Stimulated activated effector memory CD8-positive, alpha-beta T cell treated with anti-CD3 and anti-CD28 coated beads, Interleukin-12 subunit alpha, Interleukin-12 subunit beta, amount 100 ng/mL, for 72 hours (primary cell): ENCODE measurements around the gene NIM1K.

Source experiments
- ATAC-seq: fragments of 150-1000 bp; cut with Tn5 transposase; 2 replicates; pipeline ENCODE4 v1.10.0; 2021
- DNase-seq, 2 donors: peaks; one replicate each; pipeline ENCODE4 v3.0.0; 2021 to 2022; ENCODE audit warnings: low spot score in 2 of 2
- H3K27ac Mint-ChIP-seq: one replicate; pipeline ENCODE4 v1.8.0; 2022; ENCODE audit warnings: mild to moderate bottlenecking, mixed read lengths
- H3K36me3 Mint-ChIP-seq: one replicate; pipeline ENCODE4 v1.8.0; 2022; ENCODE audit warnings: mild to moderate bottlenecking, mixed read lengths
- H3K4me1 Mint-ChIP-seq: one replicate; pipeline ENCODE4 v1.8.0; 2022; ENCODE audit warnings: mixed read lengths
- H3K4me3 Mint-ChIP-seq: one replicate; pipeline ENCODE4 v1.8.0; 2022; ENCODE audit warnings: mild to moderate bottlenecking, mixed read lengths
- H3K9me3 Mint-ChIP-seq: one replicate; pipeline ENCODE4 v1.8.0; 2022; ENCODE audit warnings: mixed read lengths

The NIM1K gene

DNA sequence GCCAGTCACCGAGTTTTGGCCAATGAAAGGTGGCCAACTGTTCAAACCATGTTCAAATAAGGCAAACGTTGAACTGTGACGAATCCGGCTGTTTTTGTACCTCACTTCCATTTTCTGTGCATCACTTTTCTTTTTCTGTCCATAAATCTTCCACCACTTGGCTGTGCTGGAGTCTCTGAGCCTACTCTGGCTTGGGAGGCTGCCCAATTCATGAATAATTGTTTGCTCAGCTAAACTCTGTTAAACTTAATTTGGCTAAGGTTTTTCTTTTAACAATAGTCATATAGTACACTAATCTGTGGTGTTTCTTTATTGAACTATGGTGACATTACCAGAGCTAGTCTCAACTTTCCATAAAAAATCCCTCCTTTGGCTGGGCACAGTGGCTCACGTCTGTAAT is 11.3 kb downstream of the NIM1K start:
- peaks cover 6% of the 10 kb centered on the region for H3K4me1 Mint-ChIP-seq
- H3K27ac Mint-ChIP-seq: no peak overlapping the region

DNA sequence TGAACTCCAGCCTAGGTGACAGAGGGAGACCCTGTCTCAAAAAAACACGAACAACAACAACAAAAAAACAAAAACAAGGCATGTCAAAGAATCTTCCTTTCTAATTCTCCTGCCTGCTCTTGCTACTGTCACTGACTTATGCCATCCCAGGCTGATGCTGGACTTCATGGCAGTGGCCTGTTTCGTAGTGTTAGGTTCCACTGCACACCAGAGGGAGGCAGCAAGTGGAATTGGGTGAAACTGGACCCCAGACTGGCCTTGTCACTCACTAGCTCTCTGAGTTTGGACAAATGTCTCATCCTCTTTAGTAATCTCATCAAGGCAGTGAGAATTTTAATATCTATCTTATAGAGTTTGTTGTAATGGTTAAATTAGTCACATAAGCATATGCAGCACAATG is 12.9 kb downstream of the NIM1K start:
- peaks cover 4% of the 10 kb centered on the region for H3K36me3 Mint-ChIP-seq
- DNase-seq (no peak), ATAC-seq (no peak)
- H3K4me3 Mint-ChIP-seq: no peak overlapping the region
- peaks cover 6% of the 10 kb centered on the region for H3K4me1 Mint-ChIP-seq
- no peak overlapping the region for H3K27ac Mint-ChIP-seq
- no peaks in the 10 kb centered on the region for H3K9me3 Mint-ChIP-seq

More for the DNA sequence above, 11.3 kb downstream of the NIM1K start:
- DNase-seq: no peak
- Mint-ChIP-seq H3K36me3 (peaks cover 4% of the 10 kb centered on the region), H3K9me3 (no peaks in the 10 kb centered on the region), H3K4me3 (no peak overlapping the region)
- no peak for ATAC-seq

DNA sequence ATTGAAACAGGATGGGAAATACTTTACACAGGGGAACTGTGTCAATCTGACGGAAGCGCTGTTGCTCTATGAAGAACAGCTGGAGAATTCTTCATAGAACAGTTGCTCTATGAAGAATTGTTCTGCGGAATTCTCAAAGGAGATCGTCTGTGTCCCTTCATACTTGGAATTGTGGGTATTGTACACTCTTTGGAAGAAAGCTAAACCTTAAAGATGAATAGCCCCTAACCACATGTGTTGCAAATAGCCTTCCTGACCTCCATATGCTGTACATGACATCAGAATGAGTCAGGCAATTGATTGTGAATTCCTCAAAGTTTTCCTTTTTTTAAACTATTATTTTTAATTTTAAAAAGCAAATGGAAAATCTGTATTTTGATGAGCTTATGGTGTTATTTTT is 15.6 kb downstream of the NIM1K start:
- ATAC-seq: no peak
- no peak for DNase-seq
- peaks cover 4% of the 10 kb centered on the region for H3K36me3 Mint-ChIP-seq
- no peaks in the 10 kb centered on the region for H3K9me3 Mint-ChIP-seq
- H3K27ac Mint-ChIP-seq: no peak overlapping the region
- no peak overlapping the region for H3K4me3 Mint-ChIP-seq
- no peaks in the 10 kb centered on the region for H3K4me1 Mint-ChIP-seq

DNA sequence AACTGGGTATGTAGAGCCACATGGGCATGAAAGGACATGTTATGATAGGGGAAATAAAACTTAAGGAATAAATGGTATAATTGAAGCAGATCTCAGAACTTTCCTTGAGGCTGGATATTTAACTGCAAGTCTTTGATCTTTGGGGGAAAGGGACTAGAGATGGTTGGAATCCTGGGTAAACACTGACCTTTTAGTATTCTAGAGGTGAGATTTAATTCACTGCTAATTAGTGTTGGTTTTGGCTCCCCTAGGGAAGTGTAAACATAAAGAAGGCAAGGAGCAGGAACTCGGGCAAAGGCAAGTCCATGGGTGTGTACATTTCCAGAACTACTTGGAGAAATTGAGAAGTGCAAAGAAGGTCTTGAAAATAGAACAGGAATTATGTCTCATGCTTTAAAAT is 16.6 kb downstream of the NIM1K start:
- no peaks in the 10 kb centered on the region for H3K4me1 Mint-ChIP-seq
- no peaks in the 10 kb centered on the region for H3K9me3 Mint-ChIP-seq
- H3K4me3 Mint-ChIP-seq: no peak overlapping the region
- DNase-seq: no peak
- no peak overlapping the region for H3K27ac Mint-ChIP-seq
- H3K36me3 Mint-ChIP-seq: no peaks in the 10 kb centered on the region
- ATAC-seq: no peak

DNA sequence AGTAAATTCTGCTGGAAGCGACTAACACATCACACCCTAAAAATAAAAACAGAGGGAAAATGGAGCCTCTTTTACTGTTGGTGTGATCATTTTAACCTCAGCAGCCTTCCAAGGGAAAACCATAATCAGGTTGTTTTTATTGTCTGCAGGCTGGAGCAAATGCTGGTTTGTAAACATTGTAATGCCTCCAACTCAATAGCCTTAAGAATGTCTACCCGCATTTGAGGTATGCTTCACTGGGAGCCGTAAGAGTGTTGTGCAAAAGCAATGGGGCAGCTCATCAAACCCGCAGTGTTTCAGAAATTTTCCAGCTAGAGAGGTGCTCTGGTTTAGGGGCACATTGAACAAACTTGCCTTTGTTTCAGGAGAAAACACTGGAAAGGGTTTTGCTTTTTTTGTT is 17.0 kb downstream of the NIM1K start:
- Mint-ChIP-seq H3K36me3 (no peaks in the 10 kb centered on the region), H3K4me3 (no peak overlapping the region), H3K27ac (no peak overlapping the region), H3K9me3 (no peaks in the 10 kb centered on the region), H3K4me1 (no peaks in the 10 kb centered on the region)
- no peak for DNase-seq
- no peak for ATAC-seq

DNA sequence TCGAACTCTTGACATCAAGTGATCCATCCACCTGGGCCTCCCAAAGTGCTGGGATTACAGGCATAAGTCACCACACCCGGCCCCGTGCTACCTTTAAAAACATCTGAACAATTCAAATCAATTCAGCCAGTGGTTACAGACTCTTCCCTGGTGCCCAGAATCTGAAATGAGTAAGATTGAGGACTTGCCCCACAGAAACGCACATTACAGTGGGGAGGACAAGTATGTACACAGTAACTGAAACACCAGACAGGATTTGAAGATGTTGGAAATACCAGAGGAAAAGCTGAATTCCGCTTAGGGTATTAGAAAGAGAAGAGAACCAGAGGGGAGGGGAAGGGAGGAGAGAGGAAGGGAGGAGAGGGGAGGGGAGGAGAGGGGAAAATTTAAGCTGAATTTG is 17.8 kb downstream of the NIM1K start:
- H3K4me1 Mint-ChIP-seq: no peaks in the 10 kb centered on the region
- DNase-seq: no peak
- H3K9me3 Mint-ChIP-seq: no peaks in the 10 kb centered on the region
- no peak overlapping the region for H3K4me3 Mint-ChIP-seq
- H3K27ac Mint-ChIP-seq: no peak overlapping the region
- H3K36me3 Mint-ChIP-seq: no peaks in the 10 kb centered on the region
- ATAC-seq: no peak

DNA sequence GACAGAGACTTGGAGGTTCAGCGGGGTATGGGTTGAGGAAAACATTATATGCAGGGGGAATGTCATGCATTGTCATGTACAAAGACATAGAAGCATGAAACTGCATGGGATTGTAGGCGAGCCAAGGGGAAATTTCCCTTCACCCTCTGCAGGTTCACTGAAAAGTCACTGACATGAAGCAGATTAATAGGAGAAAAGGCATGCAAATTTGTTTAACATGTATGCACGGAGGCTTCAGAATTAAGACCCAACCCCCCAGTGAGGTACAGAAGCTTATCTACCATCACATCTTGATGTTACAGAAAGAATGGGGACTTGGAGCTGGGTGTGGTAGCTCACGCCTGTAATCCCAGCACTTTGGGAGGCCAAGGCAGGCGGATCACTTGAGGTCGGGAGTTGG is 18.5 kb downstream of the NIM1K start:
- no peaks in the 10 kb centered on the region for H3K4me1 Mint-ChIP-seq

DNA sequence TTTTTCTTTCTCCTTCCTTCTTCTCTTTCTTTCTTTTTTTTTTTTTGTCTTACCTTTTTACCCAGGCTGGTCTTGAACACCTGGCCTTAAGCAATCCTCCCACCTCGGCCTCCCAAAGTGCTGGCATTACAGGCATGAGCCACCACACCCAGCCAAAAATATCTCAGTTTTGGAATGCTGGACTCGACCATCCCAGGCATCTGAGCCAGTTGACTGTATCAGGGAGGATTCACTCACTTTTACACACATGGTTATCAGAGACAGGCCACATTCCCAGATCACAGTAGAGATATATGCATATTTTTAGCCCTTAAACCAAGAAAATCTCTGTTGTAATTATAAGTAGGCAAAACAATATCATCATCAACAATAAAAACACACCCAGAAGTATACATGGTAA is 21.9 kb downstream of the NIM1K start:
- H3K4me1 Mint-ChIP-seq: no peaks in the 10 kb centered on the region
- no peak for ATAC-seq
- H3K4me3 Mint-ChIP-seq: no peak overlapping the region
- H3K9me3 Mint-ChIP-seq: no peaks in the 10 kb centered on the region
- no peaks in the 10 kb centered on the region for H3K36me3 Mint-ChIP-seq
- H3K27ac Mint-ChIP-seq: no peak overlapping the region
- DNase-seq: no peak

More for the DNA sequence above, 18.5 kb downstream of the NIM1K start:
- Mint-ChIP-seq H3K9me3 (no peaks in the 10 kb centered on the region), H3K36me3 (no peaks in the 10 kb centered on the region), H3K27ac (no peak overlapping the region), H3K4me3 (no peak overlapping the region)
- DNase-seq (no peak), ATAC-seq (no peak)

DNA sequence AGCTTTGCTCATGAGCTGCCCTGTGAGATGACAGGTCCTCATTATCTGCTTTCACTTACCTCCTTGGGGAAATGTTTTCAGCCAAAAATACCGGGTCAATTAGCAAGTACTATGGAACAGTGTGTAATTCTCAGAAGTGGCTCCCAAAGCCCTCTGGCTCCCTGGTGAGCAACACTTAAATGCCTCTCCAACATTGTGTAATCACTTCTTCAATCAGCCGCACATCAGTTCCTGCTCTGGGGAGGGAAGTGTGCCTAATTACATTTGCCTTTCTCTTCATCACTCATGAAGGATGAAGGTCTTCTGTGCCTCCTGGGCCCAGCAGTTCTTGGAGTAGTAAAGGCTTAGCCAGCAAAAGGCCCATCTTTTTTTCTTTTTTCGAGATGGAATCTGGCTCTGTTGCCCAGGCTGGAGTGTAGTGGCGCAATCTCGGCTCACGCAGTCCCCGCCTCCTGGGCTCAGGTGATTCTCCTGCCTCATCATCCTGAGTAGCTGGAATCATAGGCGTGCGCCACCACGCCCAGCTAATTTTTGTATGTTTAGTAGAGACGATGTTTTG is 23.1 kb downstream of the NIM1K start:
- no peak overlapping the region for H3K4me3 Mint-ChIP-seq
- H3K27ac Mint-ChIP-seq: no peak overlapping the region
- no peaks in the 10 kb centered on the region for H3K36me3 Mint-ChIP-seq
- no peak for DNase-seq
- no peak for ATAC-seq
- no peaks in the 10 kb centered on the region for H3K9me3 Mint-ChIP-seq
- no peaks in the 10 kb centered on the region for H3K4me1 Mint-ChIP-seq

DNA sequence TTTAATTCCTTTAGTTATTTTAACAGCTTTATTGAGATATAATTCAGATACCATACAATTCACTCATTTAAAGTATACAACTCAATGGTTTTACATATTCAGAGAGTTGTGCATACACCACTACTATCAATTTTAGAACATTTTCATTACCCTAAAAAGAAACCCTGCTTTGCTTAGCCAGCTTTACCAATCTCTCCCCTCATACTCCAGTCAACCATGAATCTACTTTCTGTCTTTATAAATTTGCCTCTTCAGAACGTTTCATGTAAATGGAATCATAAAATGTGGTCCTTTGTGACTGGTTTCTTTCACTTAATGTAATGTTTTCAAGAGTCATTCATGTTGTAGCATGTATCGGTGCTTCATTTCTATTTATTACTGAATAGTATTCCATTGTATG is 24.9 kb downstream of the NIM1K start:
- DNase-seq (no peak), ATAC-seq (no peak)
- H3K4me1 Mint-ChIP-seq: no peaks in the 10 kb centered on the region
- no peaks in the 10 kb centered on the region for H3K36me3 Mint-ChIP-seq
- no peak overlapping the region for H3K27ac Mint-ChIP-seq
- no peaks in the 10 kb centered on the region for H3K9me3 Mint-ChIP-seq
- H3K4me3 Mint-ChIP-seq: no peak overlapping the region

DNA sequence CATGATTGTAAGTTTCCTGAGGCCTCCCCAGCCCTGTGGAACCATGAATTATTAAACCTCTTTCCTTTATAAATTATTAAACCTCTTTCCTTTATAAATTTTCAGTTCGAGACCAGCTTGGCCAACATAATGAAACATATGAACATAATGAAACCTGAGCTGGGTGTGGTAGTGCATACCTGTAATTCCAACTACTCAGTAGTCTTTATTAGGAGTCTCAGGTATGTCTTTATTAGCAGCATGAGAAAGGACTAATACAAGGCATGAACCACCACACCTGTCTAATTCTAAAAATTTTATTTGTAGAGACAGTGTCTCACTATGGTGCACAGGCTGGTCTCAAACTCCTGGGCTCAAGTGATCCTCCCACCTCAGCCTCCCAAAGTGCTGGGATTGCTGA is 27.1 kb downstream of the NIM1K start:
- no peaks in the 10 kb centered on the region for H3K9me3 Mint-ChIP-seq

DNA sequence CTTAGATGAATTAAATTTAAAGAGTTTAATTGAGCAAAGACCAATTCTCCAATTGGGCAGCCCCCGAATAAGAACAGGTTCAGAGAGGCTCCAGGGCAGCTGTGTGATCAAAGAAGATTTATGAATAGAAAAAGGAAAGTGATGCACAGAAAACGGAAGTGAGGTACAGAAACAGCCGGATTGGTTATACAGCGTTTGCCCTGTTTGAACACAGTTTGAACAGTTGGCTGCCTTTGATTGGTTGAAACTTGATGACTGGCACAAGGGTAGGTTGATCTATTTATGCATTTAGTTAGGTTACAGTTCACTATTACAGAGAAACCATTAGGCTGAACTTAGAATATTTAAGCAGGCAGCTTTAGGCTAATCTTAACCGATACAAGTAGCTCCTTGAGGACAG is 29.5 kb downstream of the NIM1K start:
- Mint-ChIP-seq H3K4me1 (no peaks in the 10 kb centered on the region), H3K27ac (no peak overlapping the region), H3K9me3 (no peaks in the 10 kb centered on the region), H3K4me3 (no peak overlapping the region), H3K36me3 (no peaks in the 10 kb centered on the region)
- ATAC-seq (no peak), DNase-seq (no peak)

More for the DNA sequence above, 27.1 kb downstream of the NIM1K start:
- Mint-ChIP-seq H3K27ac (no peak overlapping the region), H3K36me3 (no peaks in the 10 kb centered on the region), H3K4me1 (no peaks in the 10 kb centered on the region), H3K4me3 (no peak overlapping the region)
- no peak for ATAC-seq
- no peak for DNase-seq

DNA sequence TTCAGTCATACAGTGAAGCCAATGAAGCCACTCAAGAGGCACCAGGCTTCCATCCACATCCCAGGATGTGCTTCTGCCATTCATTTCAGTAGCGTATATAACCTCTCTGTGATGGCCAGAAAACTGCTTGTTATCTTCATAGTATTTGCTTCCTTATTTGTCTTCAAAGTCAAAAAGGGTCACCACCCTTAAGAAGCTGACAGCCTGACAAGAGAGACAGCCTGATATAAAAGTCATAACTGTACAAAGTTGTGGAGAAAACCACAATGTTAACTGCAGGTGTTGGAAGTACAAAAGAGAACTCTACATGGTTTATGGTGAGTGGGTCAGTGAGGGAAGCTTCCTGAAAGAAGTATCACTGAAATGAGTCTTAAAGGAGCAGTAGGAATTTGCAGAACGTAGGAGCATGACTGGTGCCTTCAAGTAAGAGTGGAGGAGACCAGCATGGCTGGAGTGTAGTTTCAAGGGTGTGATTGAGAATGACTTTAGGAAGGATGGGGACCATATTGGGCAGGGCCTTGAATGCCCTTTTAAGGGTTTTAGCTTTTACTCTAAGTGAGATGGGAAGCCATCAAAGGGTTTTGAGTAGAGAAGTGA is 33.7 kb downstream of the NIM1K start:
- peak; percentile 13 for ATAC-seq
- Mint-ChIP-seq H3K36me3 (no peaks in the 10 kb centered on the region), H3K4me3 (no peak overlapping the region), H3K4me1 (no peaks in the 10 kb centered on the region), H3K27ac (no peak overlapping the region), H3K9me3 (no peaks in the 10 kb centered on the region)
- no peak for DNase-seq

DNA sequence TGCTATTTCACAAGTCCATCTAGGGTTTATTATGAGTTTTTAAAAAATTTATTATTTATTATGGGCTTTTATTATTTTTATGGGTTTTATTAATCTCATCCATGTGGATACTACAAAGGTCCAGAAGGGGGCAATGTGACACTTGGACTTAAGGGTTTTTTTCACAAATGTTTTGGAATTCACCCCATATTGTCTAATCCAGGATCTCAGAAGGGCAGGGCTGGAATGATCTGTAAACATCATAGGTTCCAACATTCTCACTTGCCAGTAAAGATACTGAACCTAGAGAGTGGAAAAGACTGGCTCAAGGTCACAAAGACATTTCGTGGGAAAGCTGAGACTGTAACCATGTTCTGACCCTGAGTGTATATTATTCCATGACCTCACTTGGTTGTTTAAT is 35.6 kb downstream of the NIM1K start:
- Mint-ChIP-seq H3K4me3 (no peak overlapping the region), H3K36me3 (no peaks in the 10 kb centered on the region), H3K9me3 (no peaks in the 10 kb centered on the region), H3K4me1 (no peaks in the 10 kb centered on the region), H3K27ac (no peak overlapping the region)
- no peak for DNase-seq
- no peak for ATAC-seq

DNA sequence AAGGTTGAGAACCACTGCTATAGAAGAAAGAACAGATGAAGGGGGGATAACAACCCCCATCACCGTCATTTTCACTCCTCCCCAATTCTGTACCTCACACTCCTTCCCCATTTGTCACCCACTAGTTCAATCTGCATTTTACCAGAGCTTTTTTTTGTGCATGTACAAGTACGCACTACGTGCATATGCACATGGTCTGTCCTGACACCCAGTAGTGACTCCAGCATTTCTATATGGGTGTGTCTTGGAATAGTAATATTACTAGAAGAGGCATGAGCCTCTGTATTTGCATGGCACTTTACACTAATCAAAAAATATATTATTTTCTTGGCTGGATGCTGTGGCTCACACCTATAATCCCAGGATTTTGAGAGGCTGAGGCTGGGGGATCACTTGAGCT is 38.7 kb downstream of the NIM1K start:
- no peak for DNase-seq
- H3K36me3 Mint-ChIP-seq: no peaks in the 10 kb centered on the region
- ATAC-seq: no peak
- no peak overlapping the region for H3K4me3 Mint-ChIP-seq
- H3K27ac Mint-ChIP-seq: no peak overlapping the region
- H3K9me3 Mint-ChIP-seq: no peaks in the 10 kb centered on the region
- H3K4me1 Mint-ChIP-seq: no peaks in the 10 kb centered on the region

DNA sequence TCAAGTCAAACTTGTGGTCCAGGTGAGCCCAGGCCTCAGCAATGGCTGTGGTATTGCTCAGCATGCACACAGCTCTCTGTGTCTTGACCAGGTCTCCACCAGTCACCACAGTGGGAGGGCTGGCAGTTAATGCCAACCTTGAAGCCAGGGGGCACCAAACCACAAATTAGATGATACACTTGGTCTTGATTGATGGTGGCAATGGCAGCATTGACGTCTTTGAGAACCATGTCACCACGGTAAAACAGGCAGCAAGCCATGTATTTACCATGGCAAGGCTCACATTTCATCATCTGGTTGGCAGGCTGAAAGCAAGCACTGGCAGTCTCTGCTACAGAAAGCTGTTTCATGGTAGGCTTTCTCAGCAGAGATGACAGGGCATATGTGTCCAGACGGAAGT is 40.0 kb downstream of the NIM1K start:
- Mint-ChIP-seq H3K4me3 (no peak overlapping the region), H3K9me3 (no peaks in the 10 kb centered on the region), H3K36me3 (no peaks in the 10 kb centered on the region), H3K27ac (no peak overlapping the region), H3K4me1 (no peaks in the 10 kb centered on the region)
- ATAC-seq: peak; percentile 57
- peak in 1 of 2 donors; percentile 55 for DNase-seq
